Thyroid gland (tissue), 4 donors: ENCODE data around the gene NDUFA3. TPM values are rescaled to one million over a fixed set of nuclear protein-coding genes. Genes with fewer than 3 reads are reported as not detected.

Experiments used
- DNase-seq, 2 donors: peaks; one replicate each; pipeline ENCODE4 v3.0.0-alpha.2; 2019
- H3K27ac ChIP-seq, 3 donors: fragments of 200-600 bp; sonication (generic); 1 replicate in 2 of 3; 2 replicates in 1 of 3; pipeline ENCODE4 v1.5.1; 2016 to 2019; ENCODE audit warnings: mild to moderate bottlenecking in 1 of 3, moderate library complexity in 1 of 3
- H3K27me3 ChIP-seq: fragments of 200-600 bp; sonication (generic); one replicate; pipeline ENCODE4 v1.5.1; 2019
- H3K36me3 ChIP-seq, 2 donors: fragments of 200-600 bp; sonication (generic); one replicate each; pipeline ENCODE4 v1.5.1; 2016 to 2019
- H3K4me1 ChIP-seq, 2 donors: fragments of 200-600 bp; sonication (generic); one replicate each; pipeline ENCODE4 v1.5.1; 2017 to 2019
- H3K4me3 ChIP-seq, 3 donors: fragments of 200-600 bp; sonication (generic); replicated peaks in 1 of 3; 1 replicate in 2 of 3; 2 replicates in 1 of 3; pipeline ENCODE4 v1.5.1; 2016; ENCODE audit warnings: mild to moderate bottlenecking in 1 of 3
- H3K9me3 ChIP-seq: fragments of 200-600 bp; sonication (generic); one replicate; pipeline ENCODE4 v1.5.1; 2017
- POLR2A ChIP-seq, 2 donors: fragments of 450-650 bp; IDR thresholded peaks; one replicate each; pipeline ENCODE4 v1.6.1; 2017; ENCODE audit warnings: antibody characterized with exemption in 2 of 2, mild to moderate bottlenecking in 2 of 2, moderate library complexity in 1 of 2
- WGBS, 2 donors: methylation state at CpG; one replicate each; pipeline ENCODE4 v1.1.5; 2017; 5-methylcytosine and 5-hydroxymethylcytosine counted together
- intact Hi-C: fragments of 100-400 bp; cut with DNase I; formaldehyde crosslinking; loops from one replicate; pipeline ENCODE4 v1.15.1; 2023
- total RNA-seq, 4 donors: library from RNA; depleted of rRNA; stranded (reverse); fragments of >200 nt; gene quantifications; one replicate each; pipeline ENCODE4 v1.2.3, GENCODE V29; 2016
- TF ChIP-seq, protein P1 (sequence below), 6 experiments: fragments of 200-600 bp in 3 of 6; fragments of 450-650 bp in 3 of 6; sonication (generic) in 3 of 6; IDR thresholded peaks; one replicate each; pipeline ENCODE4 v1.5.1; 2016 to 2019; ENCODE audit warnings: antibody characterized with exemption in 6 of 6, mild to moderate bottlenecking in 2 of 6, inconsistent platforms in 1 of 6, moderate library complexity in 1 of 6

NDUFA3 gene
- total RNA-seq, 4 donors from 2014 or later: 17.7 to 100 (median 52.7) TPM

DNA sequence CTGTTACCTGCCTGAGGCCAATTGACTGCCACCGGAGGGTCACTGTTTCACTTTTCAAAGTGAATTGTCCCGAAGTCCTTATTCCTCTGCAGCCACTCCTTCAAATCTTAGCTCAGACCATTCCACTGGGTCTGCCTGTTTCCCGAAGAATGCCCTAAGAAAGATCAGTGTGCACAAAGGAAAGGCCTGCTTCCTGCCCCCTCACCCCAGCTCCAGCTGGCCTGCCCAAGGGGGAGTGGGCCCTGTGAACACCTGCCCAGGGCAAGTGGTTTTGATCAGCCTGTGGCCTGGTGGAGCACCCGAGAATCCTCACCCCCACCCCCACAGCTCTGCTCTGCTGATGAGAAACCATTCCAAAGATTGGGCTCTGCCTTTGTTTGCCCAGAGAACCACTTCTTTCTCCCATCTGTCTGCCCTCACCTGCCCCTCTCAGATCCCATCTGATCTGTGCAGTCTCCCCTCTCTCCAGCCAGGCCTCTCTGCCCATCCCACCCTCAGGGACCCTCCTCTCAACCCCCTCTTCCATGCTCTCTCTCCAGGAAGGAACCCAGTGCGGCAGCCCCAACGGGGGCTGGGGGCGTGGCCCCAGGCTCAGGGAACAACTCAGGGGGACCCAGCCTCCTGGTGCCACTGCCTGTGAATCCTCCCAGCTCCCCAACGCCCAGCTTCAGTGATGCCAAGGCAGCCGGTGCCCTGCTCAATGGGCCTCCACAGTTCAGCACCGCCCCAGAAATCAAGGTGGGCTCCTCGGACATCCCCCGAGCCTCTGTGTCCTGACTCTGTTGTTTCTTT lies 46.6 kb downstream of the NDUFA3 start:
- DNase-seq: no peak
- Histone ChIP-seq H3K36me3 (peaks cover 88 to 94% of the 10 kb centered on the region in 2 donors), H3K9me3 (no peaks in the 10 kb centered on the region), H3K27me3 (no peaks in the 10 kb centered on the region), H3K4me1 (no peaks in the 10 kb centered on the region), H3K4me3 (no peak overlapping the region), H3K27ac (no peak overlapping the region)
- 93% methylated on average over 12 of the region's 12 CpGs for WGBS, 2 donors
- intact Hi-C loops: no loop called here
- no peak for TF ChIP-seq POLR2A (IDR thresholded peaks at IDR 0.05)
- TF ChIP-seq, protein P1, sequence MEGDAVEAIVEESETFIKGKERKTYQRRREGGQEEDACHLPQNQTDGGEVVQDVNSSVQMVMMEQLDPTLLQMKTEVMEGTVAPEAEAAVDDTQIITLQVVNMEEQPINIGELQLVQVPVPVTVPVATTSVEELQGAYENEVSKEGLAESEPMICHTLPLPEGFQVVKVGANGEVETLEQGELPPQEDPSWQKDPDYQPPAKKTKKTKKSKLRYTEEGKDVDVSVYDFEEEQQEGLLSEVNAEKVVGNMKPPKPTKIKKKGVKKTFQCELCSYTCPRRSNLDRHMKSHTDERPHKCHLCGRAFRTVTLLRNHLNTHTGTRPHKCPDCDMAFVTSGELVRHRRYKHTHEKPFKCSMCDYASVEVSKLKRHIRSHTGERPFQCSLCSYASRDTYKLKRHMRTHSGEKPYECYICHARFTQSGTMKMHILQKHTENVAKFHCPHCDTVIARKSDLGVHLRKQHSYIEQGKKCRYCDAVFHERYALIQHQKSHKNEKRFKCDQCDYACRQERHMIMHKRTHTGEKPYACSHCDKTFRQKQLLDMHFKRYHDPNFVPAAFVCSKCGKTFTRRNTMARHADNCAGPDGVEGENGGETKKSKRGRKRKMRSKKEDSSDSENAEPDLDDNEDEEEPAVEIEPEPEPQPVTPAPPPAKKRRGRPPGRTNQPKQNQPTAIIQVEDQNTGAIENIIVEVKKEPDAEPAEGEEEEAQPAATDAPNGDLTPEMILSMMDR (IDR thresholded peaks at IDR 0.05): no peak

DNA sequence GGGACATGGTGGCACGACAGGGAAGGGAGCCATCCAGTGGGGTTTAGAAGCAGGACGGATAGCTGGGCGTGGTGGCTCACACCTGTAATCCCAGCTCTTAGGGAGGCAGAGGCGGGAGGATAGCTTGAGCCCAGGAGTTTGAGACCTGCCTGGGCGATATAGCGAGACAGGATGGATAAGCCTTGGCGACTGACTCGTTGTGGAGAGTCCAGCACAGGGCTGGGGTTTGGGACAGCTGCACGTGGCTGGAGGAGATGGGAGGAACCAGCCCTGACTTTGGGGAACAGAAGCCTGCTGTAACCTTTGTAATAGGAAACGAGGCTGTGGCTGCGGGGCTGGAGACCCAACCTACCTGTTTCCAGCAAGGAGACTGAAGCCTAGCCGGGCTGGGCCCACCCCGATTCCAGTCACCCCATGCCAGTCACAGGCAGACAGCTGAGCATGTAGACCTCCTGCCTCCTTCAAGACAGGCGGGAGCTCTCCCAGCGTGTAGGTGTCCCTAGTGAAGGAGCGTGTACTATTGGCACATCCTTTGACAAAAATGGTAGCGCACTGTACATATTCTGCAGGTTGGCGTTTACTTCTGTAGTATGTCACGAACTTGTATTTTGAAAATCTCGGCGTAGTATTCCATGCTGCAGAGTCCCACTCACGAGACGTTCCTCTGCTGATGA lies 48.8 kb downstream of the NDUFA3 start:
- DNase-seq: no peak
- no peak overlapping the region for H3K27ac ChIP-seq
- no peaks in the 10 kb centered on the region for H3K4me1 ChIP-seq
- H3K27me3 ChIP-seq: no peaks in the 10 kb centered on the region
- H3K36me3 ChIP-seq: peaks cover 88 to 94% of the 10 kb centered on the region in 2 donors
- WGBS, 2 donors: 88 to 92% methylated on average over 21 to 23 of the region's 23 CpGs
- intact Hi-C loops: no loop called here
- H3K4me3 ChIP-seq: no peak overlapping the region
- no peak for TF ChIP-seq POLR2A (IDR thresholded peaks at IDR 0.05)
- TF ChIP-seq, protein P1 (IDR thresholded peaks at IDR 0.05): no peak
- H3K9me3 ChIP-seq: no peaks in the 10 kb centered on the region

DNA sequence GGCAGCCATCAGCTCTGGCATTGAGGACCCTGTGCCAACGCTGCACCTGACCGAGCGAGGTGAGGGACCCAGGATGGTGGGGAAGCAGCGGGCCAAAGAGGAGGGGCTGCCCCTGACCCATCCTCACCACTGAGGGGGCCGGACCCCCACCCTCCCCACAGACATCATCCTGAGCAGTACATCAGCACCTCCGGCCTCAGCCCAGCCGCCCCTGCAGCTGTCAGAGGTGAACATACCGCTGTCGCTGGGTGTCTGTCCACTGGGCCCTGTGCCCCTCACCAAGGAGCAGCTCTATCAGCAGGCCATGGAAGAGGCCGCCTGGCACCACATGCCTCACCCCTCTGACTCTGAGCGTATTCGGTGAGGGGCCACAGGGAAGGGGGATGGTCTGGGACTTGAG lies 49.6 kb downstream of the NDUFA3 start:
- peaks cover 87 to 93% of the 10 kb centered on the region in 2 donors for H3K36me3 ChIP-seq
- no peaks in the 10 kb centered on the region for H3K4me1 ChIP-seq
- no peaks in the 10 kb centered on the region for H3K27me3 ChIP-seq
- DNase-seq: no peak
- H3K27ac ChIP-seq: no peak overlapping the region
- 89 to 100% methylated on average over 2 to 5 of the region's 12 CpGs for whole genome bisulfite sequencing, 2 donors
- no peak overlapping the region for H3K4me3 ChIP-seq
- intact Hi-C loops: no loop called here
- no peaks in the 10 kb centered on the region for H3K9me3 ChIP-seq
- no peak for TF ChIP-seq POLR2A (IDR thresholded peaks at IDR 0.05)
- TF ChIP-seq, protein P1 (IDR thresholded peaks at IDR 0.05): no peak

DNA sequence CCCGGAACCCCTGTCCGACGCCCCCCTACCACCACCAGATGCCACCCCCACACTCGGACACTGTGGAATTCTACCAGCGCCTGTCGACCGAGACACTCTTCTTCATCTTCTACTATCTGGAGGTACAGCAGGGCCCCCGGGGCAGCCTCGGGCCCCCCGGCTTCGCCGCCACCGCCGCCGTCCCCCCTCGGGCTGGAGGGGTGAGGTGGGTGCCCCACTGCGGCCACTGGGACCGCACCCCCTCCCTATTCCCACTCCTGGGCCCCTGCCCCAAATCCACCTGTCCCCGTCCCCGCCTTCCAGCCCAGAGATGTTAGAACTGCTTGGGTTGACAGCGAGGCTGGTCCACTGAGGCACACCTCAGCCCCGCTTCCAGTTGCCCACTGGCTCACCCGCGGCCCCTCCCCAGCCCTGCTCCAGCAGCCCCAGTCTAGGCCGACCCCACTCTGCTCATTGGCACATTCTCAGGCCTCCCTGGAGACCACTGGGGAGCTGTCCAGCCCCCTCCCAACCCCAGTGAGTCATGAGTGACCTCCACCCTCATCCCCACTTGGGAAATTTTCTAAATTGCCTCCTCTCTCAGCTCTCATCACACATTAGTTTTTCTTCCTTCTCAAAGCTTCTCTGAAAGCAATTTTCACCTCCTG lies 50.3 kb downstream of the NDUFA3 start:
- TF ChIP-seq POLR2A (IDR thresholded peaks at IDR 0.05): no peak
- TF ChIP-seq, protein P1 (IDR thresholded peaks at IDR 0.05): no peak
- H3K36me3 ChIP-seq: peaks cover 84 to 91% of the 10 kb centered on the region in 2 donors
- DNase-seq: no peak
- H3K27ac ChIP-seq: no peak overlapping the region
- 84 to 92% methylated on average over 24 to 25 of the region's 25 CpGs for WGBS, 2 donors
- H3K4me3 ChIP-seq: no peak overlapping the region
- intact Hi-C loops: no loop called here
- H3K27me3 ChIP-seq: no peaks in the 10 kb centered on the region
- H3K4me1 ChIP-seq: no peaks in the 10 kb centered on the region
- H3K9me3 ChIP-seq: no peaks in the 10 kb centered on the region
